Adrenal gland (tissue), 5 donors: Measurements from ENCODE around the gene PHF12.

Source experiments
- CTCF ChIP-seq, 6 experiments: fragments of 450-650 bp in 4 of 6; fragments of 200-600 bp in 2 of 6; sonication (generic) in 1 of 6; IDR thresholded peaks; 1 replicate in 5 of 6; 2 replicates in 1 of 6; pipeline versions ENCODE4 v1.5.1 to v1.8.0; 2016 to 2021; ENCODE audit warnings: antibody characterized with exemption in 6 of 6, mild to moderate bottlenecking in 2 of 6, moderate library complexity in 1 of 6
- POLR2A ChIP-seq, 2 donors: fragments of 450-650 bp; IDR thresholded peaks; one replicate each; pipeline ENCODE4 v1.6.1; 2017; ENCODE audit warnings: antibody characterized with exemption in 2 of 2, mild to moderate bottlenecking in 2 of 2, moderate library complexity in 1 of 2
- donor health status: DM: no; HTN: no; CAD: no.

GRCh38 chr17:28958820-28959455 is 7.6 kb upstream of the PHF12 start:
- TF ChIP-seq CTCF (IDR thresholded peaks at IDR 0.05) (no peak), POLR2A (IDR thresholded peaks at IDR 0.05) (no peak)
